Measurements from ENCODE around the gene RTN4IP1.

DNA sequence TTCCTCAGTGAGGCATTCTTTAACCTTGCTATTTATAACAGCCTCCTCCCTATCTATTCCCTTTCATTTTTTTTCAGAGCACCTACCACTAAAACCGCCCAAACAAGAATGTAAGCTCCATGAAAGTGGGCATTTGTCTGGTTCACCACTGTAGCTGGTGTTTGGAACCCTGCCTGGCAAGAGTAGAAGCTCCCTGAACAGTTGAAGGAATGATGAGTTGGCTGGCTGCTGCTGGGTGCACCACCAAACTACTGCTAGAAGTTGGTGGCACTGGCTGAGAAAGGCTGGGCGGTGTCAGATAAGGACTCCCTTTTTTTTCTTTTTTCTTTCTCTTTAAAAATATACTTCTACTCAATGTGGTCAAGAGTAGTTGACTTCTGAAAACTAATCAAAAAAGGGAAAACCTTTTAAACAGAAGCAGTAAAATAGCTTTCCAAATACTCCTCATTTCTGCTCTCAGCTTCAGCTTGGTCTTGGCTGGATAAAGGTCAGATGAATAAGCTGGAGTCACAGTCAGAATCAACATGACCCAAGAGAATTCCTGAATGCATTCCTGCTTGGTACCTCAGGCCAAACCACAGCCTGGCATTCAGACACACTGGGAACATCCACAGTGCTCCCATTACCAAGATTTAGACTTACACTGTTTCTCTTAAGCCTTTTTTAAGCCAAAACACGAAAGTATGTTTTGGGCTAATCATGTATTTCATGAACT is 38.0 kb downstream of the RTN4IP1 start:
- TF ChIP-seq, protein P1, sequence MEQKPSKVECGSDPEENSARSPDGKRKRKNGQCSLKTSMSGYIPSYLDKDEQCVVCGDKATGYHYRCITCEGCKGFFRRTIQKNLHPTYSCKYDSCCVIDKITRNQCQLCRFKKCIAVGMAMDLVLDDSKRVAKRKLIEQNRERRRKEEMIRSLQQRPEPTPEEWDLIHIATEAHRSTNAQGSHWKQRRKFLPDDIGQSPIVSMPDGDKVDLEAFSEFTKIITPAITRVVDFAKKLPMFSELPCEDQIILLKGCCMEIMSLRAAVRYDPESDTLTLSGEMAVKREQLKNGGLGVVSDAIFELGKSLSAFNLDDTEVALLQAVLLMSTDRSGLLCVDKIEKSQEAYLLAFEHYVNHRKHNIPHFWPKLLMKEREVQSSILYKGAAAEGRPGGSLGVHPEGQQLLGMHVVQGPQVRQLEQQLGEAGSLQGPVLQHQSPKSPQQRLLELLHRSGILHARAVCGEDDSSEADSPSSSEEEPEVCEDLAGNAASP (CRISPR knock-in tag; IDR thresholded peaks at IDR 0.05; ENCODE audit: borderline replicate concordance) = no peak
- TF ChIP-seq TCF12 (IDR thresholded peaks at IDR 0.05) = no peak
- TF ChIP-seq TCF12 (CRISPR knock-in tag; IDR thresholded peaks at IDR 0.05) = no peak
- no peak for TF ChIP-seq JUN (CRISPR knock-in tag; IDR thresholded peaks at IDR 0.05)

Data from HepG2 (cell line).